HG03103 (cell line): Measurements from ENCODE around the gene GNG12.

Experiments used
- ATAC-seq: cut with Tn5 transposase; IDR thresholded peaks from one replicate; pipeline ENCODE4 v1.9.1; 2021; ENCODE audit warnings: low read depth; ENCODE audit not compliant: unreplicated experiment

The GNG12 gene

GRCh38 chr1:67843746-67844145 lies 10.5 kb upstream of the GNG12 start:
- ATAC-seq: no peak

DNA sequence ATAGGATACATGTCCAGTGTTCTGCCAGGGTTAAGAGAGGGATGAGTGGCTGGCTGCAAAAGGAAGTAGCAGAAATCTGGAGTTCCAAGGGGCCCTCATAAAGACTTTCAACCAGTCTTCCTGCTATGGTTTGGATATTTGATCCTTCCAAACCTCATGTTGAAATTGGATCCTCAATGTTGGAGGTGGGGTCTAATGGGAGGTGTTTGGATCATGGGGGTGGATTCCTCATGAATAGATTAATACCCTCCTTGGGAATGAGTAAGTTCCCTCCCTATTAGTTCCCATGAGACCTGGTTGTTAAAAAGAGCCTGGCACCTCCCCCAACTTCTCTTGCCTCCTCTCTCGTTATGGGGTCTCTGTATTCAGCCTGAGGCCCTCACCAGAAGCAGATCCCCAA lies 10.1 kb upstream of the GNG12 start:
- ATAC-seq: no peak

DNA sequence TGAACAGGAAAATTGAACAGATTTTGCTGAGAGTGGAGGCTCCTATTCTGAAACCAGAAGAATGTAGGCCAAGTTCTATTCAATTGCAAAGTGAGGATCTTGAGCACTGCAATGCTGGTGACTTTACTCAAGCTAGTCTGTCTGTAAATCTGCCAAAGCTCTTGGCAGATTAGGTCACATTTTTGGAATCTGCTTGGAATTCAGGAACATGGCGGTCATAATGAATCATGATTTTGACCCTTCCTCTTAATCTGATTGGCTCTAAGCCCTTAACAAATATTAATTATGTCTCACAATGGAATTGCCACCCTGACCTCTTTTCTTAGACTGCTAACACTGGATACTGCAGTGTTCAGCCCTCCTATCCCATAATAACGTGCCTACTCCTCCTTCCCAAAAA lies 7.2 kb upstream of the GNG12 start:
- no peak for ATAC-seq

- ATAC-seq: no peak
These were observed 6.6 kb upstream of the GNG12 start for GRCh38 chr1:67839826-67840225.

DNA sequence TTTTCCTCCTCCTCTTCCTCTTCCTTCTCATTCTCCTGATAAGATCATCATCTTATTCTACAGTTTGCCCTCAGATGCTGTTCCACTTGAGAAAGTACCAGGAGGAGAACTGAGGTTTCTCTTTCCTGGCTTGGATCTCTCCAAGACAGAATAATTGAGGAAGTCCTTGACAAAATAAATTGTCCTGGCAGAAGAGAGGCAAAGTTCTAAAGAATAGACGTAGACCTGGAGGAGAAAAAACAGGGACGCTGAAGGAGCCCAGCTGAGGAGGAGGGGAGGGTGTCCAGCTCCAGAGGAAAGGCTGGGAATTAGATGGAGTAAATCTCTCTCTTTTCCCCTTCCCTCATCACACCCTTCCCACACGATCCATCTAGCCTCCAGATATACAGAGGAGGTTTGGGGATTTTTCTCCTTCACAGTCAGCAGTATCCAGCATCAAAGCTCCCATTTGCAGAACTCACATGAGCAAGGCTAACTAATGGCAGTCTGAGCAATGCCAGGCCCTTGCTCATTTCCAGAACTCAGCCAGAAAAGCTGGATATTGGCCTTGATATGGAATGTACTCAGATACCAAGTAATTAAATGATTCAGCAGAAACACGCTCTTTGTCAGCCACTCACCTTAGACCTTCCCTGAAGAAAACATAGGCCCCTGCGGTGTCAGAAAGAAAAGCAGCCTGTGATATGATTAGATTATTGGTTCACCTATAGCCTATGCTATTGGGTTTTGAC lies 5.1 kb upstream of the GNG12 start:
- ATAC-seq: no peak

GRCh38 chr1:67836769-67837168 lies 3.5 kb upstream of the GNG12 start:
- no peak for ATAC-seq

DNA sequence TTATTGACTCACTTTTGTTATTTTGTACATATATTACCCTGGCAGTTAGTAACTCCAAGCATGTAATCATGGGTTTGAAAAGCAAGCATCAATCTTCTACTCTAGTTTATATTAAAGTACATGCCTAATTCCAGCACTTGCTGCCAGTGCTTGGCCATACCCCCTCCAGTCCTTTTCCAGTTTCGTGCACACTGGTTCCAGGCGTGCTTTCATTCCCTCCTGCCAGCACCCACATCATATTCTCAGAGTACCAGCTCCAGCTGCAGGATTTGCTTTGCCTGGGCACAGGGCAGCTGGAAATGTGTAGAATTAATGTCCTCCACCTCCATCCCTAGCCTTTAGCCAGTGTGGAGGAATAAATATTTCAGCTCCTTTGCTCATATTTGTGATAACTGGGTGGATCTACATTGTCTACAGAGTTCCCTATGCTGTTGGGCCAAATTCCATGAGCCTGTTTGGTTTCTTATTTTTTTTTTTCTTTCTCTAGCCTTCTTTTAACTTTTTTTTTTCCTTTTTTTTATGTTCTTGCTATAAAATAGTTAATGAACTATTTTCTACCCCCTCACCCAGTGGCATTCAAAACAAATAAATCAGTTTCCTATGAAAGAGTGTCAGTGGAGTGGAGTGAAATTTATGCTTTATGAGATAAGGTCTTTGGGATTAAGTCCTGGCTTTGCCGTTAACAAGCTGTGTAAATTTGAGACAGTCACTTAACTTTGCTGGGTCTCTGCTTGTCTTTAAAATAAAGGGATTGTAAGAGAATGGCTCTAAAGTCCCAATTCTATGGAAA lies 2.6 kb upstream of the GNG12 start:
- no peak for ATAC-seq

DNA sequence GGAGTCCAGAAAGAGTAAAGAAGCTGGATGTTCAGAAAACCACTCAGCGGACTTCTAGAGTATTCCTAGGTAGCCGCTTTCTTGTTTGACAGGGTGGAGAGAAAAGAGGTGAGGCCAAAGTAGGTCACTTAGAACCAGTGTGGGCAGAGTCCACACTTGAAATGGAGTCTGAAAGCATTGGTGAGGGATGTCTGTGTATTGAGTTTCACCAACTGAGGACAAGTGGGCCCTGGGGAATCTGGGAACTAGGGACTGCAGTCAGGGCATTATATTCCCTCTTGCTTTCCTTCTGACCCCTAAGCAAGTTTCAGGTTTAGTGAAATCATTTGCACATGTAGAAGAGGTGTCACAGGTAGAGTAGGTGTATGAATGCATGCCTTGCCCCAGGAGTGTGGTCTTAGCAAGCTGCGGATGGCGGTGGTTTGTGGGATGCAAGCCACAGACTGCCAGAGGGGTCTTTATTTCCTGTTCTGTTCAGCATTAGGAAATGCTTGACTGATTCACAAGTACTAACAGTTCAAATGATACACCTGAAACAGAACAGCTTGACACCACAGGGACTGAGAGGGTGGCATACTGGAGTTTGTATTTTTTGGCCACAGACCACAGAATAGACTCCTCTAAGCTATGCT lies 1.1 kb upstream of the GNG12 start:
- ATAC-seq: no peak

- no peak for ATAC-seq
These were observed 304 bp upstream of the GNG12 start for GRCh38 chr1:67833602-67833940.

GRCh38 chr1:67831850-67832513 lies 1.3 kb downstream of the GNG12 start:
- ATAC-seq: no peak

GRCh38 chr1:67830928-67831830 lies 2.1 kb downstream of the GNG12 start:
- ATAC-seq: no peak

DNA sequence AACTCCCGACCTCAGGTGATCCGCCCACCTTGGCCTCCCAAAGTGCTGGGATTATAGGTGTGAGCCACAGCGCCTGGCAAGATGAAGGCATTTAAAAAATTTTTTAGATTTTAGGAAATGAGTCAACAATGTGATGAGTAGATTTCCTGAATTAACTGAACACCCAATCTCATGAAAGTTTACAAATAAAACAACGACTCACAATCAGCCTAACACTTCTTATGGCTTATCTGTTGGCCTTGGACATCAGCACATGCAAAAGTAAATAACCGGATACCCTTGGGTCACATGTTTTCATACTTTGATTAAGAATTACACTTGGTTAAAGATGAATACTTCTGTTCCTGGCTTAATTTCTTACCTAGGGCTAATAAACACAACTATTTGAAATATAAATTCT lies 3.0 kb downstream of the GNG12 start:
- no peak for ATAC-seq

- no peak for ATAC-seq
These were observed 5.6 kb downstream of the GNG12 start for GRCh38 chr1:67827688-67828087.

DNA sequence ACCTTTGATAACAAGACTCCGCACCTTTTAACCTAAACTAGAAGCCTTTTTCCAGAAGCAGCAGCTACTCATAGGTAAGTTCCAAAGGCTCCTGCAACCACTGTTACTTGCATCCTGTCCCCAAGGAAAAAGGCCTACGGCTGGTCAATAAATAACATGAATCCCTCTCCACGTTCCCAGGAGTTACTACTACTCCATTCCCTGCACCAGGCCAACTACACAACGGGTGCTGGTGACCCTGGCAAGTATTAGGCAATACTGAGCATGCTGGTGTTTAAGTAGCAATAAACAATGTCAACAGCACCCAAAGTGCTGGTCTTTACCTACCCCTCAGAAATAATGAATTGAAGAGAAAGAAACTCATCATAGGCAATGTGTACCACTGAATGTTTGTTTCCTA lies 7.7 kb downstream of the GNG12 start:
- ATAC-seq: no peak

- no peak for ATAC-seq
These were observed 8.5 kb downstream of the GNG12 start for GRCh38 chr1:67824766-67825165.

- ATAC-seq: no peak
These were observed 9.7 kb downstream of the GNG12 start for GRCh38 chr1:67823615-67824014.

DNA sequence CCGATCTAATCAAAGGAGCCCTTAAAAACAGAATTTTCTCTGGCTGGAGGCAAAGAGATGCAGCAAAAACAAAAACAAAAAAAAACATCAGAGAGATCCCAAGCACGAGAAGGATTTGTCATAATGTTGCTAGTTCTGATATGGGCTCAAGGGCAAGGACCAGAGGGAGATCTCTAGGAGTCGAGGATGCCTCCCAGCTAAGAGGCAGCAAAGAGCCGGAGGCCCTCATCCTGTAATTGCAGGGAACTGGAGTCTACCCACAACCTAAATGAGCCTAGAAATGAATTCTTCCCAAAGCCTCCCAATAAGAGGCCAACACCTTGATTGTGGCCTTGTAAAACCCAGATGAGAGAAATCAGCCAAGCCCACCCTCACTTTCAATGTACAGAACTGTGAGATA lies 12.0 kb downstream of the GNG12 start:
- ATAC-seq: no peak

- ATAC-seq: no peak
These were observed 14.5 kb downstream of the GNG12 start for GRCh38 chr1:67818725-67819301.

- ATAC-seq: no peak
These were observed 15.1 kb downstream of the GNG12 start for GRCh38 chr1:67818162-67818561.

GRCh38 chr1:67817319-67817718 lies 15.9 kb downstream of the GNG12 start:
- ATAC-seq: no peak
